ENCODE data around the gene SLC28A1. TPM values are rescaled to one million over a fixed set of nuclear protein-coding genes. Genes with fewer than 3 reads are reported as not detected.

Gene SLC28A1
- polyA plus RNA-seq, 3 donors from 2014 or later: not detected

GRCh38 chr15:84885801-84886200 is 1.3 kb downstream of the SLC28A1 start:
- no peak for DNase-seq
- peaks cover 0 to 4% (median 0%) of the 10 kb centered on the region in 3 donors for H3K27me3 Mint-ChIP-seq (ENCODE audit: low read depth in 3 of 3)
- no peak overlapping the region for H3K4me3 Mint-ChIP-seq
- H3K4me1 Mint-ChIP-seq: no peaks in the 10 kb centered on the region
- no peaks in the 10 kb centered on the region for H3K36me3 Mint-ChIP-seq
- no peak overlapping the region for H3K27ac Mint-ChIP-seq
- no peaks in the 10 kb centered on the region for H3K9me3 Mint-ChIP-seq

GRCh38 chr15:84886211-84886983 is 1.9 kb downstream of the SLC28A1 start:
- DNase-seq: no peak
- Mint-ChIP-seq H3K27me3 (ENCODE audit: low read depth in 3 of 3) (peaks cover 0 to 4% (median 0%) of the 10 kb centered on the region in 3 donors), H3K9me3 (no peaks in the 10 kb centered on the region), H3K36me3 (no peaks in the 10 kb centered on the region), H3K4me3 (no peak overlapping the region), H3K27ac (no peak overlapping the region), H3K4me1 (no peaks in the 10 kb centered on the region)

- no peaks in the 10 kb centered on the region for H3K9me3 Mint-ChIP-seq
- no peak overlapping the region for H3K4me3 Mint-ChIP-seq
- no peak overlapping the region for H3K27ac Mint-ChIP-seq
- no peaks in the 10 kb centered on the region for H3K4me1 Mint-ChIP-seq
- no peaks in the 10 kb centered on the region for H3K36me3 Mint-ChIP-seq
- no peak for DNase-seq
- H3K27me3 Mint-ChIP-seq (ENCODE audit: low read depth in 3 of 3): peaks cover 0 to 4% (median 0%) of the 10 kb centered on the region in 3 donors
These were observed 2.5 kb downstream of the SLC28A1 start for GRCh38 chr15:84886984-84887299.

DNA sequence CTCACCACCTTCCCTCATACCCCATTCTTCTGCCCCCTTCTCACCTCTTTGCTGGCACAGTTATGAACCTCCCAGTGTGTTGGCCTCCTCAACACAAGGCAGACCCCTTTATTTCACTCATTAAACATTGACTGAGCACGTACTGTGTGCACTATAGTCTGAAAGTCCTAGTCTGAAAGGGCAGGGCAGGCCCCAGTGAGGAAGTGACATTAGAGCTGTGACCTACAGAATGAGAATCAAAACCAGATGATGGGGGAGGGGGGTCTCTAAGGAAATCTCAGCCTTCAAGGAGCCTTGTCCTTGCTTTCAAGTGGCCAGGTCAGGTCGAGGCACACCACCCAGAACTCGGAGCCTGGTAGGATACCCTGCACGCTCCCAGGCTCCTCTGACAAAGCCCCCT is 3.5 kb downstream of the SLC28A1 start:
- Mint-ChIP-seq H3K9me3 (no peaks in the 10 kb centered on the region), H3K4me3 (no peak overlapping the region), H3K27ac (no peak overlapping the region), H3K4me1 (no peaks in the 10 kb centered on the region), H3K27me3 (ENCODE audit: low read depth in 3 of 3) (peaks cover 0 to 2% (median 0%) of the 10 kb centered on the region in 3 donors), H3K36me3 (no peaks in the 10 kb centered on the region)
- DNase-seq: no peak

DNA sequence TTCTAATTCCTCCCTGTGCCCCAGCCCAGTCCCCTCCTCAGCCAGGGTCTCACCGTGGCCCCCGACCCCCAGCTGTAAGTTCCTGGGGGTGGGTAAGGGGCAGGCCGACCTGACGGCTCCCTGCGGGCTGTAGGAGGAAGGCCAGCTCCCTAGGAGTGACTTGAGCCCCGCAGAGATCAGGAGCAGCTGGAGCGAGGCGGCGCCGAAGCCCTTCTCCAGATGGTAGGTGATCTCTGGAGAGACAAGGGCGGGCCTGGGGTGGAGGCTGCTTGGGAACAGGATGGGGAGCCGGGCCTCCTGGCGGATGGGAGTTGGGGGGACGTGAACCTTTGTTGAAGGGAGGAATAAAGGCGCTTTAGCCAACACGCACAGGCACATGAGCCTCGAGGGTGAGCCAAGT is 4.2 kb downstream of the SLC28A1 start:
- Mint-ChIP-seq H3K27me3 (ENCODE audit: low read depth in 3 of 3) (peaks cover 0 to 2% (median 0%) of the 10 kb centered on the region in 3 donors), H3K4me3 (no peak overlapping the region)

GRCh38 chr15:84889313-84889990 is 5.0 kb downstream of the SLC28A1 start:
- no peaks in the 10 kb centered on the region for H3K9me3 Mint-ChIP-seq
- H3K4me1 Mint-ChIP-seq: no peaks in the 10 kb centered on the region
- no peaks in the 10 kb centered on the region for H3K36me3 Mint-ChIP-seq
- no peak overlapping the region for H3K27ac Mint-ChIP-seq
- DNase-seq: no peak
- no peak overlapping the region for H3K4me3 Mint-ChIP-seq
- peaks cover 0 to 3% (median 0%) of the 10 kb centered on the region in 3 donors for H3K27me3 Mint-ChIP-seq (ENCODE audit: low read depth in 3 of 3)

More for the DNA sequence above, 4.2 kb downstream of the SLC28A1 start:
- no peak for DNase-seq
- H3K36me3 Mint-ChIP-seq: no peaks in the 10 kb centered on the region
- H3K27ac Mint-ChIP-seq: no peak overlapping the region
- no peaks in the 10 kb centered on the region for H3K9me3 Mint-ChIP-seq
- no peaks in the 10 kb centered on the region for H3K4me1 Mint-ChIP-seq

DNA sequence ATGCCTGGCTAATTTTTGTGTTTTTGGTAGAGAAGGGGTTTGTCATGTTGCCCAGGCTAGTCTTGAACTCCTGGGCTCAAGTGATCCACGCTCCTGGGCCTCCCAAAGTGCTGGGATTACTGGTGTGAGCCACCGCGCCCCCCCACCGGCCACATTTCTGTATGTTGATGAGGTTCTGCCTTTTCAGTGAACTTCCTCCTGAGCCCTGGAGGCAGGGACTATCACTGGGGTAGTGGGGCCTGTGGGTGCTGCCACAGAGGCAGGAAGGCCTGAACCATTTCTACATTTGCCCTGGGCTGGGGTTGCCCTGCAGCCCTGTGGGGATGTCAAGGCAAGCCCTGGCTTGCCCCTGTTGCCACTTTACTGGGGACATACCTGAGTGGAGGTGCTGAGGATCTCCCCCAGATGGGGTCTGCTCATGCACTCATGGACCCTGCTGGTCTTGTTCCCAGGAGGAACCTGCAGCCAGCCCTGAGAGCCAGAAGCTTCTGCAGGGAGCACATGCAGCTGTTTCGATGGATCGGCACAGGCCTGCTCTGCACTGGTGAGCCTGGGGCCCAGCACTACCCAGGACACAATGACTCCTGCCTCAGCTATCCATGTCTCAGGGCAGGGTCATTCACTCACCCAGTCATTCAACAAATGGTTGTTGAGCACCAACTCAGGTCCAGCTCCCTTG is 5.7 kb downstream of the SLC28A1 start:
- DNase-seq: no peak
- Mint-ChIP-seq H3K27ac (no peak overlapping the region), H3K4me1 (no peaks in the 10 kb centered on the region)

GRCh38 chr15:84890670-84891162 is 6.3 kb downstream of the SLC28A1 start:
- Mint-ChIP-seq H3K36me3 (no peaks in the 10 kb centered on the region), H3K4me1 (no peaks in the 10 kb centered on the region), H3K9me3 (no peaks in the 10 kb centered on the region), H3K4me3 (no peak overlapping the region), H3K27ac (no peak overlapping the region), H3K27me3 (ENCODE audit: low read depth in 3 of 3) (peaks cover 0 to 3% (median 0%) of the 10 kb centered on the region in 3 donors)
- DNase-seq: no peak

More for the DNA sequence above, 5.7 kb downstream of the SLC28A1 start:
- Mint-ChIP-seq H3K27me3 (ENCODE audit: low read depth in 3 of 3) (peaks cover 0 to 3% (median 0%) of the 10 kb centered on the region in 3 donors), H3K4me3 (no peak overlapping the region), H3K9me3 (no peaks in the 10 kb centered on the region), H3K36me3 (no peaks in the 10 kb centered on the region)

- H3K27me3 Mint-ChIP-seq (ENCODE audit: low read depth in 3 of 3): peaks cover 0 to 3% (median 0%) of the 10 kb centered on the region in 3 donors
- H3K9me3 Mint-ChIP-seq: no peaks in the 10 kb centered on the region
- DNase-seq: no peak
- no peaks in the 10 kb centered on the region for H3K36me3 Mint-ChIP-seq
- H3K4me1 Mint-ChIP-seq: no peaks in the 10 kb centered on the region
- H3K27ac Mint-ChIP-seq: no peak overlapping the region
- H3K4me3 Mint-ChIP-seq: no peak overlapping the region
These were observed 6.9 kb downstream of the SLC28A1 start for GRCh38 chr15:84891339-84891738.

DNA sequence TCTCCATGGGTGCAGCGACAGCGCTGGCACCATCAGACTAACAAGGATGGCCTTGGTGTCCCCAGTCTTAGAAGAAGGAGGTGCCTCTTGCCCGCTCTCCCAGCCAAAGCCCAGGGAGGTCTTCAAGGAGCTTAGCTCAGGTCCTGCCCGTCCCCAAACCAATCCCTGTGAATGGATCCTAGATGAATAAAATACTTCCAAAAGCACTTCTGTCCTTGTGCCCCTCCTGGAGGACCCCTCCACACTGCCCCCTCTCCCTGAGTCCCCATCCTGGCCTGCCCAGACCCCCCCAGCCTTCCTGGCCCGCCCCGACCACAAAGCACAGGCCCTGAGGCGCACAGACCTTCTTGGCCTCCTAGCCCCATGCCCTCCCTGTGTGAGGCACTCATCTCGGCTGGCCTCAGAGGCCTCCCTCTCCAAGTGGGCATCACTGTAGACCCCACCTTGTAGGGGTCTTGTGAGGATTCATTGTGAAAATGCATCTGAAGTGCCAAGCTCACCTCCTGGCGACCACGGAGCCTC is 8.4 kb downstream of the SLC28A1 start:
- Mint-ChIP-seq H3K4me1 (no peaks in the 10 kb centered on the region), H3K4me3 (no peak overlapping the region), H3K27ac (no peak overlapping the region), H3K27me3 (ENCODE audit: low read depth in 3 of 3) (peaks cover 0 to 3% (median 0%) of the 10 kb centered on the region in 3 donors), H3K9me3 (no peaks in the 10 kb centered on the region), H3K36me3 (no peaks in the 10 kb centered on the region)
- no peak for DNase-seq

GRCh38 chr15:84893607-84894006 is 9.1 kb downstream of the SLC28A1 start:
- Mint-ChIP-seq H3K4me3 (no peak overlapping the region), H3K27me3 (ENCODE audit: low read depth in 3 of 3) (peaks cover 0 to 3% (median 0%) of the 10 kb centered on the region in 3 donors), H3K36me3 (no peaks in the 10 kb centered on the region), H3K27ac (no peak overlapping the region), H3K9me3 (no peaks in the 10 kb centered on the region), H3K4me1 (no peaks in the 10 kb centered on the region)
- no peak for DNase-seq

- Mint-ChIP-seq H3K36me3 (no peaks in the 10 kb centered on the region), H3K4me1 (no peaks in the 10 kb centered on the region), H3K9me3 (no peaks in the 10 kb centered on the region), H3K27me3 (ENCODE audit: low read depth in 3 of 3) (peaks cover 0 to 5% (median 3%) of the 10 kb centered on the region in 3 donors), H3K4me3 (no peak overlapping the region), H3K27ac (no peak overlapping the region)
- DNase-seq: no peak
These were observed 10.4 kb downstream of the SLC28A1 start for GRCh38 chr15:84894736-84895425.

DNA sequence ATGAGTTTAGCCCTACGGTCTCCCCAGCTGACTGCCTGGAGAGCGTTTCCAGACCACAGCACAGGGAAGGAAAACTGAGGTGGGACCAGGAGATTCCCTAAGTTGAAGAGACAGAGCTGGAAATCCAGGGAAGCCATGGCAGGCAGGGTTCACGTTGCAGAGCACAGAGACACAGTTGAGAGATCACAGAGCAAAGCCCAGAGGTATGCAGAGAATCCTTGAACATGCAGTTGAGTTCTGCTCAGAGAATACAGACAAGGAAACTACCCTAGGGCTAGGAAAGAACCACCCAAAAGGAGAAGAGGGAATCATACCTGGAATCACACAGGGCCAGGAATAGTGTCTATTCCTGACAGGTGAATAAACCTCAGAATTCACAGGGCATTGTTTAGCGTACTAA is 14.3 kb downstream of the SLC28A1 start:
- no peaks in the 10 kb centered on the region for H3K36me3 Mint-ChIP-seq
- DNase-seq: no peak
- no peaks in the 10 kb centered on the region for H3K4me1 Mint-ChIP-seq
- H3K9me3 Mint-ChIP-seq: no peaks in the 10 kb centered on the region
- no peak overlapping the region for H3K4me3 Mint-ChIP-seq
- H3K27ac Mint-ChIP-seq: no peak overlapping the region
- H3K27me3 Mint-ChIP-seq (ENCODE audit: low read depth in 3 of 3): peaks cover 2 to 5% (median 4%) of the 10 kb centered on the region in 3 donors

Measured in immature natural killer cell (primary cell).